ENCODE results near the gene TNFRSF18. TPM values are rescaled to one million over a fixed set of nuclear protein-coding genes. Genes with fewer than 3 reads are reported as not detected.

TNFRSF18 gene
- total RNA-seq, 4 donors from 2014 or later = 0.49 to 0.67 TPM; not detected in 2

- DNase-seq = no peak
- intact Hi-C loops (cut with DNase I) = no loop called here
- H3K4me3 ChIP-seq (replicated peaks in 1 of 3) = no peak overlapping the region
- 98 to 99% methylated on average over 15 of the region's 15 CpGs for WGBS, 2 donors
- peaks cover 2 to 5% of the 10 kb centered on the region in 2 donors for H3K36me3 ChIP-seq
- no peaks in the 10 kb centered on the region for H3K27me3 ChIP-seq
- no peak for TF ChIP-seq POLR2A (IDR thresholded peaks at IDR 0.05)
- no peak for TF ChIP-seq CTCF (IDR thresholded peaks at IDR 0.05)
- H3K4me1 ChIP-seq = peaks cover 20 to 45% of the 10 kb centered on the region in 2 donors
- no peak overlapping the region for H3K27ac ChIP-seq
- no peaks in the 10 kb centered on the region for H3K9me3 ChIP-seq
These were observed 27.1 kb upstream of the TNFRSF18 start for GRCh38 chr1:1233567-1233892.

GRCh38 chr1:1232796-1233566, 26.6 kb upstream of the TNFRSF18 start:
- Histone ChIP-seq H3K9me3 (no peaks in the 10 kb centered on the region), H3K27ac (no peak overlapping the region), H3K4me1 (peaks cover 20 to 43% of the 10 kb centered on the region in 2 donors), H3K27me3 (no peaks in the 10 kb centered on the region), H3K36me3 (peaks cover 8 to 10% of the 10 kb centered on the region in 2 donors), H3K4me3 (replicated peaks in 1 of 3) (no peak overlapping the region)
- WGBS, 2 donors = 87 to 89% methylated on average over 43 to 47 of the region's 98 CpGs
- intact Hi-C loops (cut with DNase I) = no loop called here
- TF ChIP-seq POLR2A (IDR thresholded peaks at IDR 0.05) = no peak
- no peak for TF ChIP-seq CTCF (IDR thresholded peaks at IDR 0.05)
- DNase-seq = no peak

GRCh38 chr1:1232208-1232795, 25.9 kb upstream of the TNFRSF18 start, which contains the start of gene B3GALT6:
Gene B3GALT6 (plus strand): TSS chr1:1232237. CDS start chr1:1232279, 42 bp downstream.
- peaks cover 18 to 36% of the 10 kb centered on the region in 2 donors for H3K4me1 ChIP-seq
- peak in 1 of 2 donors; percentile 11 for DNase-seq
- intact Hi-C loops (cut with DNase I) = no loop called here
- no peaks in the 10 kb centered on the region for H3K27me3 ChIP-seq
- no peaks in the 10 kb centered on the region for H3K9me3 ChIP-seq
- H3K27ac ChIP-seq = peak within 1 kb of the TSS; percentile 48 to 80 (median 73)
- 28% methylated on average over 5 of the region's 100 CpGs; no CpG with 5 or more reads in 1 of the 2 donors for WGBS, 2 donors
- peaks cover 14 to 16% of the 10 kb centered on the region in 2 donors for H3K36me3 ChIP-seq
- H3K4me3 ChIP-seq (replicated peaks in 1 of 3) = peak within 1 kb of the TSS; percentile 85 to 98 (median 96)
- TF ChIP-seq POLR2A (IDR thresholded peaks at IDR 0.05) (peak in 1 of 2 donors; percentile 70), CTCF (IDR thresholded peaks at IDR 0.05) (no peak)

GRCh38 chr1:1231400-1232207, 25.2 kb upstream of the TNFRSF18 start, which contains the start of gene SDF4:
Gene SDF4 (minus strand): TSS chr1:1232001. CDS start chr1:1228772, 3,229 bp downstream.
- 0 to 1% methylated on average over 7 to 26 of the region's 99 CpGs for WGBS, 2 donors
- Histone ChIP-seq H3K4me3 (replicated peaks in 1 of 3) (peak within 1 kb of the TSS; percentile 85 to 98 (median 96)), H3K4me1 (peaks cover 12 to 29% of the 10 kb centered on the region in 2 donors), H3K27me3 (no peaks in the 10 kb centered on the region), H3K9me3 (no peaks in the 10 kb centered on the region), H3K27ac (peak within 1 kb of the TSS; percentile 48 to 80 (median 73)), H3K36me3 (peaks cover 16 to 20% of the 10 kb centered on the region in 2 donors)
- intact Hi-C loops (cut with DNase I) = no loop called here
- TF ChIP-seq POLR2A (IDR thresholded peaks at IDR 0.05) = peak in 1 of 2 donors; percentile 64
- no peak for TF ChIP-seq CTCF (IDR thresholded peaks at IDR 0.05)
- DNase-seq = peak; percentile 97

Data from thyroid gland (tissue), 4 donors.